ENCODE measurements around the gene VPS35.

DNA sequence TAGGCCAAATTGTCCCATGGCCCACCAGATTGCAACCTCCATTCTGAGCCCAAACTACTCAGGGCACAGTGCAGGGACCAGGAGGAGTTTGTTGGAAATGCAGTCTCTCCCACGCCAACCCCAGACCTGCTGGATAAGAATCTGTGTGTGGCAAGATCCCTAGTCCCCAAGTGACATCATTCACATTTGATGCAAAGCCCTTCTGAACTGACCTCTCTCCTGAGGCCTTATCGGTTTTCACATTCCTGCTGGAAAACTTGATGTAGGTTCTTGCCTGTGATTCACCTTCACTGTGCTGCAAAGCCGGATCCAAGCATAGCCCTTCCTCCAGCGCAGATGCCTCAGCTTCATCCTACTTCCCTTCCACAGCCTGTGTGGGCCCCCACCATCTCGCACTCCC, 61.2 kb downstream of the VPS35 start:
- no peak for TF ChIP-seq CTCF (IDR thresholded peaks at IDR 0.05)
- no peak for TF ChIP-seq EP300 (IDR thresholded peaks at IDR 0.05)
- TF ChIP-seq POLR2A (IDR thresholded peaks at IDR 0.05) = no peak
